NCI-H2107 (cell line): ENCODE data around the gene CD19.
A peak's percentile ranks its signal among the peaks of the same experiment; 100 is the strongest.
"Not testable (repeated sequence)": the region's sequence is repeated elsewhere in the genome, so short reads cannot be mapped to it uniquely, and the experiment has no call there.

Source experiments
- DNase-seq: peaks from one replicate; lab custom pipeline; 2025; lab: John Stamatoyannopoulos, UW

Gene CD19

DNA sequence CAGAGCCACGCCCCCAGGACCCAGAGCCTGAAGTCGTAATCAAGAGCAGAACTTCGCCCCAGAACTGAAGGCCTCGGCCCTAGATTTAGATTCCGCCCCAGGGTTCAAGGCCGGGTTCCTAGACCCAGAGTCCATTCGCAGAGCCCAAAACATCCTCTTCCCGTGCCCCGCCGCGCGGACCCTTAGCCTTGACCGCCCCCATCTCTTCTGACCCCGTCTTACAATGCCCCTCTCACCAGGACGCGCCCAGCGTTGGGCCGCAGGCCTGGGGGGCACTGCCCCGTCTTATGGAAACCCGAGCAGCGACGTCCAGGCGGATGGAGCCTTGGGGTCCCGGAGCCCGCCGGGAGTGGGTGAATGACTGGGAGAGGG is 5.0 kb downstream of the CD19 start:
- no peak for DNase-seq

DNA sequence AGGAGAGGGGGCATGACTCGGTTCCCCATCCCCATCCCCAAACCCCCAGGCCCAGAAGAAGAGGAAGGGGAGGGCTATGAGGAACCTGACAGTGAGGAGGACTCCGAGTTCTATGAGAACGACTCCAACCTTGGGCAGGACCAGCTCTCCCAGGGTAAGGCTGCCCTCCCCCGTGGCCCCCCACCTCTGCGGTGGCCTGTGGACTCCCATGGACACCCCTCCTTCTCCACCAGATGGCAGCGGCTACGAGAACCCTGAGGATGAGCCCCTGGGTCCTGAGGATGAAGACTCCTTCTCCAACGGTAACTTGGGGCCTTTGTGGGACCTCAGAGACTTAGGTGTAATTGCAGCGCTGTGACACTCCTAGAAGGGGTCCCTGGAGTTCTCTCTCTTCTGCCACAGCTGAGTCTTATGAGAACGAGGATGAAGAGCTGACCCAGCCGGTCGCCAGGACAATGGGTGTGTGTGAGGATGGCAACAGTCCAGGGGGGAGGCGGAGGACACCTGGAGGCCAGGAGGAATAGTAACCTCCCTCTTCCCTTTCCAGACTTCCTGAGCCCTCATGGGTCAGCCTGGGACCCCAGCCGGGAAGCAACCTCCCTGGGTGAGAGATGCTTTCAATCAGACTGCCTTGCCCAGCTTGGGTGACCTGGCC is 5.6 kb downstream of the CD19 start:
- no peak for DNase-seq

DNA sequence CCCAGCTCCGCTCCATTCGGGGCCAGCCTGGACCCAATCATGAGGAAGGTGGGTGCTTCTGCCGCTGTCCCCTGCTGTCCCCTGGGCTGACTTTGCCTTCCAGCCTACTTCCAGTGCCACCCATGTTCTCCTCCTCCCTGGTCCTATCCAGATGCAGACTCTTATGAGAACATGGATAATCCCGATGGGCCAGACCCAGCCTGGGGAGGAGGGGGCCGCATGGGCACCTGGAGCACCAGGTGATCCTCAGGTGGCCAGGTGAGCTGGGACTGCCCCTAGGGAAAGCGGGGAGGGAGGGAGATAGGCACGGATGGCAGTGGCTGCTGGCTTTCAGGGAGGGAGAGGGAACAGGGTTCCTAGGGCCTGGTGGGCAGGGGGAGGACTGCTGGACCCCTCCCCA is 7.0 kb downstream of the CD19 start:
- no peak for DNase-seq

DNA sequence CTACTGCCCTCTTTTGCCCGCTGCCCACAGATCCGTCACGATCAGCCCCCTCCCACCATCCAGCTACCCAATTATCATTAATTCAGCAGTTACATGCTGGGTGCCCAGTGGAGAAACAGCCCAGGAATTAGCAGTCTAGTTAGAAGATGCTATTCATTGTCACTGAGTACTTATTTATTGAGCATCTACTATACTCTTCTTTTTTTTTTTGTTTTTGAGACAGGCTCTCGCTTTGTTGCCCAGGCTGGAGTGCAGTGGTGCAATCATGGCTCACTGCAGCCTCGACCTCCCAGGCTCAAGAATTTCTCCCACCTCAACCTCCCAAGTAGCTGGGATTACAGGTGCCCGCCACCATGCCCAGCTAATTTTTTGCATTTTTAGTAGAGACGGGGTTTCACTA is 8.1 kb downstream of the CD19 start:
- not testable (repeated sequence) for DNase-seq

DNA sequence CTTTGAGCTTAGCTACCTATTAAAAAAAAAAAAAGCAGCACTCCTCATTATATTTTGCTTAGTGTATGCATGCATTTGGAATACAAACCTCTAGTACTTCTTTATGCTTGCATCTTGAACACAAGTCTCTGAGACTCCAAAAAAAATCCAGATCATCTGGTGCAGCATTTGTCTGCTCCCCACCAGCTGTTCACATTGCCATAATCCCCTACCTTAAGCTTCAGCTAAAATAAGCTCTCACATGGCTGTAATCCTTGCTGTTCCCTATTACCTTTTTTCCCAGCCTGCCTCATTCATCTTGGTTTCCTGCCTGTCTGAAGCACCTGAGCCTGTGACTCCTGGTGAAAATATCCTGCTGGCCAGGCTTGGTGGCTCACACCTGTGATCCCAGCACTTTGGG is 11.5 kb downstream of the CD19 start:
- DNase-seq = no peak

DNA sequence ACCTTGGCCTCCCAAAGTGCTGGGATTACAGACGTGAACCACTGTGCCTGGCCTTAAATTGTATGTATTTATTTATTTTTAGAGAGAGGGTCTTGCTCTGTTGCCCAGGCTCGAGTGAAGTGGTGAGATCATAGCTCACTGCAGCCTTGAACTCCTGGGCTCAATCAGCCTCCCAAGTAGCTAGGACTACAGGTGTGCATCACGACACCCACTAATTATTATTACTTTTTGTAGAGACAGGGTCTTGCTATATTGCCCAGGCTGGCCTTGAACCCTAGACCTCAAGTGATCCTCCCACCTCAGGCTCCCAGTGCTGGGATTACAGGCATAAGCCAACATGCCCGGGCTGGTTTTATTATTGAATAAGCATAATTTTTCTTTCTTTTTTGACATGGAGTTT is 14.9 kb downstream of the CD19 start:
- DNase-seq = no peak

DNA sequence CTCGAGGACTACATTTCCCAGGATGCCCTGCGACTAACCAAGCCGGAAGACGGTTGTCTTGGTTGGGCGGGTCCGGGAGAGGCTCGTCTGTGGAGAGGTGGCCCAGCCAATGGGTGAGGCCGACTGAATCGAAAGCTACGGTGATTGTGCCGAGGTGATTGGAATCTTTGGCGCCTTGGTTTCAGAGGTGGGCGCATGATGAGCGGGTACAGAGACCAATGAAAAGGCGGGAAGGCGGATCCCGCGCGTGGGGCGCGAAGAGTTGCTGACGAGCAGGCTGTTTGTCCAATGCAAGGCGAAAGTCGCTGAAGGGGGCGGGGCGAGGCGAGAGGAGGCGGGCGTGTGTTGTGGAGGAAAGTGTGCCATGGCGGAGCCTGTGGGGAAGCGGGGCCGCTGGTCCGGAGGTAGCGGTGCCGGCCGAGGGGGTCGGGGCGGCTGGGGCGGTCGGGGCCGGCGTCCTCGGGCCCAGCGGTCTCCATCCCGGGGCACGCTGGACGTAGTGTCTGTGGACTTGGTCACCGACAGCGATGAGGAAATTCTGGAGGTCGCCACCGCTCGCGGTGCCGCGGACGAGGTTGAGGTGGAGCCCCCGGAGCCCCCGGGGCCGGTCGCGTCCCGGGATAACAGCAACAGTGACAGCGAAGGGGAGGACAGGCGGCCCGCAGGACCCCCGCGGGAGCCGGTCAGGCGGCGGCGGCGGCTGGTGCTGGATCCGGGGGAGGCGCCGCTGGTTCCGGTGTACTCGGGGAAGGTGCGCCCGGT is 19.1 kb downstream of the CD19 start, which contains the start of gene NFATC2IP:
NFATC2IP (plus strand) TSS at position 290 of the 762 bp plus-strand sequence; CDS start at position 365, 75 bp downstream.
- peak; percentile 98 for DNase-seq

DNA sequence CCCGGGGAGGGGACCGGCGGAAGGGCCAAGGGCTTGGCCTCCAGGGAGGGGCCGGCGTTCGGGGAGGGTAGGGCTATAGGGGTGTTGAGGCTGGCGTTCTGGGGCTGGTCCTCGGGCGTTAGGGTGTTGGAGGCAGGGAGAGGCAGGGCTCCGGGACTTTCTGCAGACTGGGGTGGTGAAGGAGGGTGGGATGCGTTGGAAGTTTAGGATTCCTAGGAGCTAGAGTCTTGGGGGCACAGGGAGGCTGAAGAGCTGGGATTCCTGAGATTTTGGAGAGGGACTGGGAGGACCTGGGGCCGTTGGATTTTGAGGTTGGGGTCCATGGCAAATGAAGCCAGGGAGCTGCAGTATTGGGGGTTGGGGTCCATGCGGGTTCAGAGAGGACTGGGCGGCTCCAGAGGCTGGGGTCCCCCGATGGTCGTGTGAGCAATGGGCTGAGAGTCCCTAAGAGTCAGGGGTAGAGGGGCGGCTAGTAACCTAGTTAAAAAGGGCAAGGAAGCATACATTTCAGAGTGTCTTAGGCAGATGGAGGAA is 19.7 kb downstream of the CD19 start:
- DNase-seq = no peak

DNA sequence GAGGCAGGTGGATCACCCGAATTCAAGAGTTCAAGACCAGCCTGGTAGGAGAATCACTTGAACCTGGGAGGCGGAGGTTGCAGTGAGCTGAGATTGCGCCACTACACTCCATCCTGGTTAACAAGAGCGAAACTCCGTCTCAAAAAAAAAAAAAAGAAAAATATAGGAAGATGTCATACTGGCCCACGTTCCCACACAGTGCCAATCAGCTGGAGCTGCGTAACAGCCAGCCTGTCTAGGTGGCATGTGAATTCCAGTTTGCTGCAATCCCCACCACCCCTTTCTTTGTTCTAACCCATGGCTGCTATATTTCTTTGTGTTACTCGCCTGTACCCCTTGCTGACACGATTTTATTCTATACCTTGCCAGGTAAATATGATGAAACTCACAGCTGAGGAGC is 26.4 kb downstream of the CD19 start:
- no peak for DNase-seq

DNA sequence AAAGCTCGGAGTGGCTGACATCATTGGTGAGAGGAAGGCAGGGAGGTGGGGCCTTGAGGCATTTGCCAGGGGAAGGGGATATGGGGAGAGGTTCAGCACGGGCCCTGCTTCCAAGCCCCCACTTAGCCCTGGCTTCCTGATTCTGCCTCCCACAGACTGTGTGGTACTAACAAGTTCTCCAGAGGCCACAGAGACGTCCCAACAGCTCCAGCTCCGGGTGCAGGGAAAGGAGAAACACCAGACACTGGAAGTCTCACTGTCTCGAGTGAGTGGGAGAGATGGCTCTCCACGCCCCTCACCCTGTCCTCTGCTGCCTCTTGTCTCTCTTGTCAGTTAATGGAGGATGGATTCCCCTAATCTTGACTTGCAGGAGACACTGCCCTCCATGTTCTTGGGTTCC is 27.1 kb downstream of the CD19 start:
- no peak for DNase-seq

DNA sequence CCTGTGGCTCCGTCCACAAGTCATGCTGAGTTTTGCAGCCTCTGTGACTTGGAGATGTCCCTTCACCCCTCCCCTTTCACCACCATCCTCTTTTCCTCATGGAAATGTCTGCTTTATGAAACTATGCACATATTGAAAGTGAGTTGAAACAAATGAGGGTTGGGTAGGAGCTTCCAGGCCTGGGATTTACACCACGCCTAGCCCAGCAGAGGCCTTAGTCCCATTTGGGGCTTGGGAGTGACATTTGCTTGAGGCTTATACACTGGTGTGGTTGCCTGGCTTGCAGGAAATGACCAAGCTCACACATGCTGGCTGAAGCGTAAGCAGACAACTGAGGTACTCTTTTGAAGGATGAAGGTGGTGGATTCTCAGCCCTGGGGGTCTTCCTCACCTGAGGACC is 32.3 kb downstream of the CD19 start:
- no peak for DNase-seq

DNA sequence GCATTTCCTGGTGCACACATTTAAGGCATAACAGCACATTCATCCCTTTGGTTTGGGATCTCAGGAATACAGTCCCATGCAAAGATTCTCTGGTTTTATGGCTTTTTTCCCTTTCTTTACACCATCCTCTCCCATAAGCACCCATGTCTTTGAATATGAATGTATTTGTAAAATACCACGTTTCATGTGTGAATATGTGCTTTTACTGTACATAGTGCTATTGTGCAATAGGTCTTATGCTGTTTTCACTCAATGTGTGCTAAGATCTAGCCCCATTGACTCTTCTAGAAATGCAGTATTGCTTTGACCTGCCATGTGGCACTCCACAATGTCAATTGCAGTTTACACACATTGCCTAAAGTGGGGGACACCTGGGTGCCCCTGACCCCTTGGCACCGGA is 32.7 kb downstream of the CD19 start:
- DNase-seq = no peak

DNA sequence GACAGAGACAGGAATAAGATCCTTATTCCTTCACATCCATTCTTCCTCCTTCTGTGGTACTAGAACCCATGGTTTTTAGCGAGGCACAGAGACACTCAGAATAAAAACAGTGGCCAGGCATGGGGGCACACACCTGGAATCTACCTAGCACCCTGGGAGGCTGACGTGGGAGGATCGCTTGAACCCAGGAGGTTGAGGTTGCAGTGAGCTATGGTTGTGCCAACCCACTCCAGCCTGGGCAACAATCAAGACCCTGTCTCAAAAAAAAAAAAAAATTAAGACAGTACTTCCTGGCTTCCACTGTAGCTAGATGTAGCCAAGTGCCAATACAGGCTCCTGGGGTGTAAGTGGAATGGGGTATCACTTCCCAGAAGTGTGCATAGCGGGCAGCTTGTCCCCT is 35.4 kb downstream of the CD19 start:
- DNase-seq = no peak

DNA sequence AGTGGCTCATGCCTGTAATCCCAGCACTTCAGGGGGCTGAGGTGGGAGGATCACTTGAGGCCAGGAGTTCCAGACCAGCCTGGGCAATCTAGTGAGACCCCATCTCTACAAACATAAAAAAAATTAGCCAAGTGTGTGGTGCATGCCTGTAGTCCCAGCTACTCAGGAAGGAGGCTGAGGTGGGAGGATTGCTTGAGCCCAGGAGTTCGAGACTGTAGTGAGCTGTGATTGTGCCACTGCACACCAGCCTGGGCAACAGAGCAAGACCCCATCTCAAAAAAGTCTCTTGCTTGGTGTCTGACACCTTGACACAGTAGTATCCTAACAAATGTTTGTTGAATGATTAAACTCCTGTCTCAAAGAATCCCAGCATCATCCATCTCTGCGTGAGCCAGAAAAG is 37.9 kb downstream of the CD19 start:
- not testable (repeated sequence) for DNase-seq

DNA sequence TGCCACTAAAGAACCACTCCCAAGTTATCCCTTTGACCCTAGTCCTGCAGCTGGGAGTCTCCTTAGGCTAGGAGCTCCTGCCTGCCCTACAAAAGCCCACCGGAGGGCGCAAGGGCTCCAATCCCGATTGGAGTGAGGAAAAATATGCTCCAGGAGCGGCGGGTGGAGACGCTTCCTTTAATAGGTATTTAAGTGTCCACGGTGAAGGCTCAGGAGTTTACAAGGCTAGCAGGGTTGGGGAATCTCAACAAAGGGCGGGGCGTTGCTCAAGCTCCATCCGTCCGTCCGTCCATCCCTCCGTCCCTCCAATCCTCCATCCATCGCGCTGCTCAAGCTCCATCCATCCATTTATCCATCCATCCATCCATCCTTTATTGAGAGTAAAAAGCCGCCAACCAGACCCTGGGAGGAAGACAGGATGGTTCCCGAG is 42.3 kb downstream of the CD19 start:
- DNase-seq = peak; percentile 51

DNA sequence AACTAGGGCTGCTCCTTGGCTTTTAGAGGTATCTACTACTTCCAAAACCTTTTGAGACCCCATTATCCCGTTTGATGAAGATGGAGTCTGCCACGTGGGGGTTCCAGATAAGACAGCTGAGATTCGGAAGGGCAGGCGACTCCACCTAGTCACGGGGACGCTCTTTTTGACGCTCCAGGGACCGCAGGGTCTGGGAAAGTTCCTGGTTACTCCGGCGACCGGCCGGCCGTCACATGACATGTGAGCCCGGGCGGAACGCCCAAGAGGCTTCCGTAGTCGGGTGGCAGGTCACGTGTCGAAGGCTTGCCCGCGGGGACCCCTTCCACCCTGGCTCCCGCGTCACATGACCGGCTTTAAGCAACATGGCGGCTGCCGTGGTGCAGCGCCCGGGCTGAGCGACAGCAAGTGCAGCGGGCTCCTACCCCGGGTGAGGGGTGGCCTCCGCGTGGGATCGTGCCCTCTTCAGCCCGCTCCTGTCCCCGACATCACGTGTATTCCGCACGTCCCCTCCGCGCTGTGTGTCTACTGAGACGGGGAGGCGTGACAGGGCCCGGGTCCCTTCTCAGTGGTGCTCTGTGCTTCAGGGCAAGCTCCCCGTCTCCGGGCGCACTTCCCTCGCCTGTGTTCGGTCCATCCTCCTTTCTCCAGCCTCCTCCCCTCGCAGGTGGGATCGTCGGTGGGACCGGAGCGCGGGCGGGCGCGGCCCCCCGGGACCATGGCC is 42.8 kb downstream of the CD19 start, which contains the start of gene SPNS1:
SPNS1 (plus strand) TSS at position 342 of the 721 bp plus-strand sequence; CDS start at position 716, 374 bp downstream.
- DNase-seq = peak; percentile 77

DNA sequence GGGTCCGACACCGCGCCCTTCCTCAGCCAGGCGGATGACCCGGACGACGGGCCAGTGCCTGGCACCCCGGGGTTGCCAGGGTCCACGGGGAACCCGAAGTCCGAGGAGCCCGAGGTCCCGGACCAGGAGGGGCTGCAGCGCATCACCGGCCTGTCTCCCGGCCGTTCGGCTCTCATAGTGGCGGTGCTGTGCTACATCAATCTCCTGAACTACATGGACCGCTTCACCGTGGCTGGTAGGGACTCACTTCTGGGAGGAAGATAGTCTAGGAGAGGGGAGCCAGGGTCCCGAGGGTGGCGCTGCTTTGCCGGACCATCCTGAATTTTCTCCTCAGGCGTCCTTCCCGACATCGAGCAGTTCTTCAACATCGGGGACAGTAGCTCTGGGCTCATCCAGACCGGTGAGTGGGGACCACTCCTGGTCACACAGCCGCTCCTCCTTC is 43.4 kb downstream of the CD19 start:
- DNase-seq = no peak

DNA sequence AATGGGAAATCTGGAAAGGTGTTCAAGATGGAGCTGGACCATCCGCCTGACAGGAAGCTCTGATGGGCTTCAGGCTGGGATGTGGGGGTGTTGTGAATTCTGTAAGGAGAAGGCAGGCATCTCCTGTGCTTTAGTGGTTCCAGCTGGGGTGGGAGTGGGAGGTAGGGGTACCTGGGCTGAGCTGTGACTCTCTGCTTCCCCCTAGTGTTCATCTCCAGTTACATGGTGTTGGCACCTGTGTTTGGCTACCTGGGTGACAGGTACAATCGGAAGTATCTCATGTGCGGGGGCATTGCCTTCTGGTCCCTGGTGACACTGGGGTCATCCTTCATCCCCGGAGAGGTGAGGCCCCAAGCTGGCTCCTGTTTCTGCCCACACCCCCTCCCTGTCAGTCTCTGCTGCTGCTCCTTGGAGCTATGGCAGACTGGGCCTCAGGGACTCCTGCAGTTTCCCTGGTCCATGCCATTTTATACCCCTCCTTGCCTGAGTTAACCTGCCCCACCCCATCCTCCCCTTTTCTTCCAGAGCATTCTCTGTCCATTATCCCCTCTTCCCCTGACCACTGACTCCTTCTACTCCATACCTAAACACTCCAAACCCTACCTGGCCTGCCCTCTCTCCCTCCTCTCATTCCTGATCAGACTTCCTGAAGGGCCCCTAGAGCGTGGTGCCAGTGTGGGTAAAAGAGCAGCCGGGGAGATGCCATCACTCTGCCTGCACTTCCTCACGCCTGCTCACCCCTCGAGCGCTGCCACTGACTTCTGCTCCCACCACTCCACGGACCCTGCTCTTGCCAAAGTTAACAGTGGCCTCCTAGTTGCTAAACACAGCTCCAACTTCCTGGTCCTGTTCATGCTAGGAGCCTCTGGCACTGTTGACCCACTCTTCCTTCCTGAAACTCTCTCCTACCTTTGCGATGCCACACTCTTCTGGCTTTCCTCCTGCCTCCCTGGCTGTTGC is 46.2 kb downstream of the CD19 start:
- DNase-seq = no peak

DNA sequence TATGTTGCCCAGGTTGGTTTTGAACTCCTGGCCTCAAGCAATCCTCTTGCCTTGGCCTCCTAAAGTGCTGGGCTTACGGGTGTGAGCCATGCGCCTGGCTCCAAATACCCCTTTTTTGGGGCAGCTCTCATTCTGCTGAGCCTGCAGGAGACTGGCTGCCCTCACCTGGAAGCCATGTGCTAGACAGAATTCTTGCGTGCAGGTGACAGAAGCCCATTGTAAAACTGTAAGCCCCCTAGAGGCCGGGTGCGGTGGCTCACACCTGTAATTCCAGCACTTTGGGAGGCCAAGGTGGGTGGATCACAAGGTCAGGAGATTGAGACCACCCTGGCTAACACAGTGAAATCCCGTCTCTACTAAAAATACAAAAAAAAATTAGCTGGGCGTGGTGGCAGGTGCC is 48.6 kb downstream of the CD19 start:
- not testable (repeated sequence) for DNase-seq

DNA sequence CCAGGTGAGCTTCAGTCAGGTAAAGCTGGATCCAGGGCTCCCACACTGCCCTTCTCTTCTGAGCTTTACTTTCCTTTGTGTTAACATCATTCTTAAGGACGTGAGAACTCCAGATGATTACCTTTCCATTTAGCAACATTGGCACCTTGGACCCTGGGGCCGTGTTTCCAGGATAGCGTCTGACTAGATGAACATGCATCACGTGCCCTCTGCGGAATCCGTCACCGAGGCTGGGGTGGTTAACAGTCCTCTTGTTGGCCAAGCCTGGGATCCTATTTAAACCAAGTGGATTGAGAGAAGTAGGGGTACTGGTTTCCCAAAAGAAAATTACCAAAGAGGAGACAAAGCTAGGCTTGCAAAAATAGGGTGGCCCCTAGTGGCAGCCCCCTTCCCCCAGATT is 49.2 kb downstream of the CD19 start:
- no peak for DNase-seq

DNA sequence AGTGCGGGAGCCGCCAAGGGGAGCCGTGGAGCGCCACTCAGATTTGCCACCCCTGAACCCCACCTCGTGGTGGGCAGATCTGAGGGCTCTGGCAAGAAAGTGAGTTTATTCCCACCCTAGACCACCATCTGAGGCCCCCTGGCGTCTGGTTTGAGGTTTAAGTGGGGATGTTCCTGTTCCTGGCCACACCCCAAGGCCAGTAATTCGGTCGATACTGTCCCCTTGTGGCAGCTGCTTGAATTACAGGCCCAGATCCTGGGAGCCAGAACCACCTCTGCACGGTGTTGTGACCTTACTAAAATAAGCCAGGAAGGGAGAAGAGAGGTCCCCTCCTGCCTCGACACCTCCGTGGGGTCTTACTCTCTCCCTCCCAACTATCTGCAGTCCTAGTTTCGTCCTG is 49.7 kb downstream of the CD19 start:
- DNase-seq = no peak
